ENCODE measurements around the gene ACP2. TPM values are rescaled to one million over a fixed set of nuclear protein-coding genes. Genes with fewer than 3 reads are reported as not detected.

The ACP2 gene
- total RNA-seq, 2 experiments from 2014 or later: 9.4 to 13.4 TPM

GRCh38 chr11:47264521-47264920 lies 15.9 kb upstream of the ACP2 start:
- no peaks in the 10 kb centered on the region for H3K9me3 Mint-ChIP-seq
- no peak for TF ChIP-seq CTCF (IDR thresholded peaks at IDR 0.05)
- no peak for ATAC-seq
- no peak for DNase-seq
- ChIA-PET POLR2A (interaction anchor here (0.7 to 1.5 kb wide), 5 partner anchors 8 to 87 kb away, joined by 3 to 7 read pairs (median 4); partner anchors contain the start of gene ACP2), CTCF (interaction anchor here (1.0 to 2.3 kb wide), 4 partner anchors 16 to 87 kb away, joined by 3 to 9 read pairs (median 4); partner anchors contain the start of gene ACP2)
- no peak overlapping the region for H3K4me3 Mint-ChIP-seq
- peaks cover 28% of the 10 kb centered on the region for H3K4me1 Mint-ChIP-seq (ENCODE audit: low read depth)
- H3K27me3 Mint-ChIP-seq: no peaks in the 10 kb centered on the region
- peak overlapping the region; percentile 79 for H3K27ac Mint-ChIP-seq
- H3K36me3 Mint-ChIP-seq (ENCODE audit: low read depth): peaks cover 6% of the 10 kb centered on the region
- intact Hi-C loops (cut with micrococcal nuclease): no loop called here

- no peak for ATAC-seq
- H3K9me3 Mint-ChIP-seq: no peaks in the 10 kb centered on the region
- H3K36me3 Mint-ChIP-seq (ENCODE audit: low read depth): peaks cover 6% of the 10 kb centered on the region
- intact Hi-C loops (cut with micrococcal nuclease): no loop called here
- ChIA-PET POLR2A (interaction anchor here (1.0 to 1.5 kb wide), 4 partner anchors 8 to 48 kb away, joined by 3 to 7 read pairs (median 4); partner anchors contain the start of gene ACP2), CTCF (interaction anchor here (1.0 to 2.3 kb wide), 4 partner anchors 16 to 87 kb away, joined by 3 to 9 read pairs (median 4); partner anchors contain the start of gene ACP2)
- no peaks in the 10 kb centered on the region for H3K27me3 Mint-ChIP-seq
- H3K4me1 Mint-ChIP-seq (ENCODE audit: low read depth): peaks cover 30% of the 10 kb centered on the region
- no peak for DNase-seq
- no peak for TF ChIP-seq CTCF (IDR thresholded peaks at IDR 0.05)
- H3K27ac Mint-ChIP-seq: no peak overlapping the region
- no peak overlapping the region for H3K4me3 Mint-ChIP-seq
These were observed 15.5 kb upstream of the ACP2 start for GRCh38 chr11:47264119-47264518.

- intact Hi-C loops (cut with micrococcal nuclease): no loop called here
- peaks cover 21% of the 10 kb centered on the region for H3K4me1 Mint-ChIP-seq (ENCODE audit: low read depth)
- no peak overlapping the region for H3K4me3 Mint-ChIP-seq
- H3K27ac Mint-ChIP-seq: no peak overlapping the region
- ChIA-PET POLR2A (interaction anchor here (0.6 to 3.4 kb wide), 3 partner anchors 13 to 205 kb away, joined by 3 to 21 read pairs (median 4); partner anchors contain the start of gene ACP2), CTCF (interaction anchor here (1.4 to 5.4 kb wide), 2 partner anchors 12 to 46 kb away, joined by 4 to 47 read pairs; partner anchors contain the start of genes ACP2 and DDB2)
- H3K36me3 Mint-ChIP-seq (ENCODE audit: low read depth): peaks cover 2% of the 10 kb centered on the region
- TF ChIP-seq CTCF (IDR thresholded peaks at IDR 0.05): no peak
- no peaks in the 10 kb centered on the region for H3K9me3 Mint-ChIP-seq
- H3K27me3 Mint-ChIP-seq: no peaks in the 10 kb centered on the region
- ATAC-seq (no peak), DNase-seq (no peak)
These were observed 12.7 kb upstream of the ACP2 start for GRCh38 chr11:47261291-47261800.

- DNase-seq: no peak
- ATAC-seq: no peak
- intact Hi-C loops (cut with micrococcal nuclease): no loop called here
- no peak for TF ChIP-seq CTCF (IDR thresholded peaks at IDR 0.05)
- H3K36me3 Mint-ChIP-seq (ENCODE audit: low read depth): peaks cover 2% of the 10 kb centered on the region
- ChIA-PET POLR2A (interaction anchor here (0.6 to 3.4 kb wide), 4 partner anchors 12 to 413 kb away, joined by 3 to 21 read pairs (median 4); partner anchors contain the start of gene ACP2), CTCF (interaction anchor here (0.9 to 5.4 kb wide), 17 partner anchors 8 to 152 kb away, joined by 3 to 47 read pairs (median 5); partner anchors contain the start of genes ACP2, ARFGAP2 and PACSIN3)
- H3K4me3 Mint-ChIP-seq: no peak overlapping the region
- H3K27ac Mint-ChIP-seq: no peak overlapping the region
- peaks cover 12% of the 10 kb centered on the region for H3K4me1 Mint-ChIP-seq (ENCODE audit: low read depth)
- H3K27me3 Mint-ChIP-seq: no peaks in the 10 kb centered on the region
- no peaks in the 10 kb centered on the region for H3K9me3 Mint-ChIP-seq
These were observed 11.8 kb upstream of the ACP2 start for GRCh38 chr11:47260366-47260765.

All from activated CD8-positive, alpha-beta T cell treated with anti-CD3 and anti-CD28 coated beads for 36 hours (primary cell).